ENCODE measurements around the gene ZNF211. TPM values are rescaled to one million over a fixed set of nuclear protein-coding genes. Genes with fewer than 3 reads are reported as not detected.
A peak's percentile ranks its signal among the peaks of the same experiment; 100 is the strongest.

The ZNF211 gene
- total and polyA plus RNA-seq, 9 of the 15 experiments (the other 6 are each of a cell fraction or from before 2014, with no cell fraction given), result 1.3 to 11.6 (median 4.5) TPM

DNA sequence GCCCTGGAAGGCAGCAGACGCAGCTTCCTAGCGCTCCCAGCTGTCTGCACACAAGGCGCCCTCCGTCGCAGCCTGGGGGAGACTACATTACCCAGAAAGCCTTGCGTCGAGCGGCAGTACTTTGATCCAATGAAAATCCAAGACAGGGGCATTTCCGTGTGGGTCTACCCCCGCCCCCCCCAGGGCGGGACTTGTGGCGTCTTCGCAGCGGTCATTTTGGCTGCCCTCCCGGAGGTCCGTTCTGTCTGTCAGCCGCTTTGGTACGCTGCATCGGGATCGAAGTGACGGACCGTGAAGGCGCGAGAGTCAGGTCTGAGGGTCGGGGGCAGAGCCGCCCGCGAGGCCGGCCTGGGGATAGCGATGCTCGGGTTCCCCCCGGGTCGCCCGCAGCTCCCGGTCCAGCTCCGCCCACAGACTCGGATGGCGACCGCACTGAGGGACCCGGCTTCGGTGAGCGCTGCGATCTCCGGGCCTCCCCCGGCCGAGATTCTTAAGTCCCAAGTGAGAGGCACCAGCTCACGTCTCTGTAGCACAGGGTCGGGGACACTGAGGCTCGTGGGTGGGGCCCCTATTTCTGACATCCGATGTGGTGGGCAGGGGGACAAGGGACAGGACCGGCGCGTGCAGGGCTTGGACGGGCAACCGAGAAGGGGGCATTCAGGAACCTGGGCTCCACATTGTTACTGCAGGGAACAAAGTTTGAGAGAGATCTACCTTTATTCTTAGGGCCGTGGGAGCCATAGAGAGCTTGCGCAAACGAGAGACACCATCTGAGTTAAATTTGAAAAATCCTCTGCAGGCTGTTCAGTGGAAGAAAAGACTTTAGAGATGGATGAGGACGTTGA, at the start of gene ZNF211 (continued):
- TF ChIP-seq, protein P1, sequence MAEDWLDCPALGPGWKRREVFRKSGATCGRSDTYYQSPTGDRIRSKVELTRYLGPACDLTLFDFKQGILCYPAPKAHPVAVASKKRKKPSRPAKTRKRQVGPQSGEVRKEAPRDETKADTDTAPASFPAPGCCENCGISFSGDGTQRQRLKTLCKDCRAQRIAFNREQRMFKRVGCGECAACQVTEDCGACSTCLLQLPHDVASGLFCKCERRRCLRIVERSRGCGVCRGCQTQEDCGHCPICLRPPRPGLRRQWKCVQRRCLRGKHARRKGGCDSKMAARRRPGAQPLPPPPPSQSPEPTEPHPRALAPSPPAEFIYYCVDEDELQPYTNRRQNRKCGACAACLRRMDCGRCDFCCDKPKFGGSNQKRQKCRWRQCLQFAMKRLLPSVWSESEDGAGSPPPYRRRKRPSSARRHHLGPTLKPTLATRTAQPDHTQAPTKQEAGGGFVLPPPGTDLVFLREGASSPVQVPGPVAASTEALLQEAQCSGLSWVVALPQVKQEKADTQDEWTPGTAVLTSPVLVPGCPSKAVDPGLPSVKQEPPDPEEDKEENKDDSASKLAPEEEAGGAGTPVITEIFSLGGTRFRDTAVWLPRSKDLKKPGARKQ (CRISPR knock-in tag; IDR thresholded peaks at IDR 0.05), result no peak
- no peak for TF ChIP-seq ZNF212 (CRISPR knock-in tag; IDR thresholded peaks at IDR 0.05)
- TF ChIP-seq, protein P2, sequence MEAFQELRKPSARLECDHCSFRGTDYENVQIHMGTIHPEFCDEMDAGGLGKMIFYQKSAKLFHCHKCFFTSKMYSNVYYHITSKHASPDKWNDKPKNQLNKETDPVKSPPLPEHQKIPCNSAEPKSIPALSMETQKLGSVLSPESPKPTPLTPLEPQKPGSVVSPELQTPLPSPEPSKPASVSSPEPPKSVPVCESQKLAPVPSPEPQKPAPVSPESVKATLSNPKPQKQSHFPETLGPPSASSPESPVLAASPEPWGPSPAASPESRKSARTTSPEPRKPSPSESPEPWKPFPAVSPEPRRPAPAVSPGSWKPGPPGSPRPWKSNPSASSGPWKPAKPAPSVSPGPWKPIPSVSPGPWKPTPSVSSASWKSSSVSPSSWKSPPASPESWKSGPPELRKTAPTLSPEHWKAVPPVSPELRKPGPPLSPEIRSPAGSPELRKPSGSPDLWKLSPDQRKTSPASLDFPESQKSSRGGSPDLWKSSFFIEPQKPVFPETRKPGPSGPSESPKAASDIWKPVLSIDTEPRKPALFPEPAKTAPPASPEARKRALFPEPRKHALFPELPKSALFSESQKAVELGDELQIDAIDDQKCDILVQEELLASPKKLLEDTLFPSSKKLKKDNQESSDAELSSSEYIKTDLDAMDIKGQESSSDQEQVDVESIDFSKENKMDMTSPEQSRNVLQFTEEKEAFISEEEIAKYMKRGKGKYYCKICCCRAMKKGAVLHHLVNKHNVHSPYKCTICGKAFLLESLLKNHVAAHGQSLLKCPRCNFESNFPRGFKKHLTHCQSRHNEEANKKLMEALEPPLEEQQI (IDR thresholded peaks at IDR 0.05), result no peak
- TF ChIP-seq, protein P3, sequence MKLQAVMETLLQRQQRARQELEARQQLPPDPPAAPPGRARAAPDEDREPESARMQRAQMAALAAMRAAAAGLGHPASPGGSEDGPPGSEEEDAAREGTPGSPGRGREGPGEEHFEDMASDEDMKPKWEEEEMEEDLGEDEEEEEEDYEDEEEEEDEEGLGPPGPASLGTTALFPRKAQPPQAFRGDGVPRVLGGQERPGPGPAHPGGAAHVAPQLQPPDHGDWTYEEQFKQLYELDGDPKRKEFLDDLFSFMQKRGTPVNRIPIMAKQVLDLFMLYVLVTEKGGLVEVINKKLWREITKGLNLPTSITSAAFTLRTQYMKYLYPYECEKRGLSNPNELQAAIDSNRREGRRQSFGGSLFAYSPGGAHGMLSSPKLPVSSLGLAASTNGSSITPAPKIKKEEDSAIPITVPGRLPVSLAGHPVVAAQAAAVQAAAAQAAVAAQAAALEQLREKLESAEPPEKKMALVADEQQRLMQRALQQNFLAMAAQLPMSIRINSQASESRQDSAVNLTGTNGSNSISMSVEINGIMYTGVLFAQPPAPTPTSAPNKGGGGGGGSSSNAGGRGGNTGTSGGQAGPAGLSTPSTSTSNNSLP (IDR thresholded peaks at IDR 0.05; ENCODE audit: borderline replicate concordance, low read depth, low read length), result no peak
- TF ChIP-seq ZNF133 (CRISPR knock-in tag; IDR thresholded peaks at IDR 0.05), result no peak
- TF ChIP-seq TEAD4 (IDR thresholded peaks at IDR 0.05; ENCODE audit: low read length), result no peak
- no peak for TF ChIP-seq TEAD4 (CRISPR knock-in tag; IDR thresholded peaks at IDR 0.05; ENCODE audit: borderline replicate concordance)
- no peak for TF ChIP-seq POLR3A (IDR thresholded peaks at IDR 0.05; ENCODE audit: borderline replicate concordance, extremely low read depth, insufficient read depth, insufficient read length)
- TF ChIP-seq SLC30A9 (CRISPR knock-in tag; IDR thresholded peaks at IDR 0.05), result no peak
- TF ChIP-seq RHOXF2B (CRISPR knock-in tag; conservative IDR thresholded peaks at IDR 0.05), result no peak
- no peak for TF ChIP-seq SMARCB1 (IDR thresholded peaks at IDR 0.05; ENCODE audit: insufficient read length, low read depth)
- TF ChIP-seq, protein P4, sequence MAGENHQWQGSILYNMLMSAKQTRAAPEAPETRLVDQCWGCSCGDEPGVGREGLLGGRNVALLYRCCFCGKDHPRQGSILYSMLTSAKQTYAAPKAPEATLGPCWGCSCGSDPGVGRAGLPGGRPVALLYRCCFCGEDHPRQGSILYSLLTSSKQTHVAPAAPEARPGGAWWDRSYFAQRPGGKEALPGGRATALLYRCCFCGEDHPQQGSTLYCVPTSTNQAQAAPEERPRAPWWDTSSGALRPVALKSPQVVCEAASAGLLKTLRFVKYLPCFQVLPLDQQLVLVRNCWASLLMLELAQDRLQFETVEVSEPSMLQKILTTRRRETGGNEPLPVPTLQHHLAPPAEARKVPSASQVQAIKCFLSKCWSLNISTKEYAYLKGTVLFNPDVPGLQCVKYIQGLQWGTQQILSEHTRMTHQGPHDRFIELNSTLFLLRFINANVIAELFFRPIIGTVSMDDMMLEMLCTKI (IDR thresholded peaks at IDR 0.05; ENCODE audit: partially characterized antibody), result no peak
- TF ChIP-seq SPI1 (IDR thresholded peaks at IDR 0.05; ENCODE audit: borderline replicate concordance, low read depth, low read length), result no peak
- no peak for TF ChIP-seq C11orf30 (IDR thresholded peaks at IDR 0.05; ENCODE audit: low read depth)
- TF ChIP-seq ZNF121 (CRISPR knock-in tag; conservative IDR thresholded peaks at IDR 0.05), result no peak
- peak; percentile 47; the same call in 1 of the 2 replicates for TF ChIP-seq POLR2AphosphoS5 (IDR thresholded peaks at IDR 0.05; ENCODE audit: control insufficient read depth, insufficient read depth, low read depth, low read length)
- TF ChIP-seq POLR2G (IDR thresholded peaks at IDR 0.05; ENCODE audit: low read depth, low read length), result peak; percentile 83

Measured in K562 (cell line).